ENCODE data around the gene RAB11FIP3. TPM values are rescaled to one million over a fixed set of nuclear protein-coding genes. Genes with fewer than 3 reads are reported as not detected.

Gene RAB11FIP3
- polyA plus RNA-seq, 4 donors = 72.9 to 144 (median 109) TPM

GRCh38 chr16:389352-389751 lies 36.1 kb upstream of the RAB11FIP3 start:
- no peak for DNase-seq (ENCODE audit: low read depth in 4 of 4, low spot score in 2 of 4)

- DNase-seq (ENCODE audit: low read depth in 4 of 4, low spot score in 2 of 4) = no peak
Measured at GRCh38 chr16:391885-392335, 33.5 kb upstream of the RAB11FIP3 start.

GRCh38 chr16:392450-393030 lies 32.9 kb upstream of the RAB11FIP3 start:
- no peak for DNase-seq (ENCODE audit: low read depth in 4 of 4, low spot score in 2 of 4)

GRCh38 chr16:396199-396598 lies 29.2 kb upstream of the RAB11FIP3 start:
- DNase-seq (ENCODE audit: low read depth in 4 of 4, low spot score in 2 of 4) = no peak

- no peak for DNase-seq (ENCODE audit: low read depth in 4 of 4, low spot score in 2 of 4)
Measured at GRCh38 chr16:396605-397004, 28.8 kb upstream of the RAB11FIP3 start.

- DNase-seq (ENCODE audit: low read depth in 4 of 4, low spot score in 2 of 4) = no peak
Measured at GRCh38 chr16:397135-397661, 28.3 kb upstream of the RAB11FIP3 start, which contains the start of gene NME4. Gene NME4 (plus strand): TSS chr16:397199. CDS start chr16:397223, 24 bp downstream.

DNA sequence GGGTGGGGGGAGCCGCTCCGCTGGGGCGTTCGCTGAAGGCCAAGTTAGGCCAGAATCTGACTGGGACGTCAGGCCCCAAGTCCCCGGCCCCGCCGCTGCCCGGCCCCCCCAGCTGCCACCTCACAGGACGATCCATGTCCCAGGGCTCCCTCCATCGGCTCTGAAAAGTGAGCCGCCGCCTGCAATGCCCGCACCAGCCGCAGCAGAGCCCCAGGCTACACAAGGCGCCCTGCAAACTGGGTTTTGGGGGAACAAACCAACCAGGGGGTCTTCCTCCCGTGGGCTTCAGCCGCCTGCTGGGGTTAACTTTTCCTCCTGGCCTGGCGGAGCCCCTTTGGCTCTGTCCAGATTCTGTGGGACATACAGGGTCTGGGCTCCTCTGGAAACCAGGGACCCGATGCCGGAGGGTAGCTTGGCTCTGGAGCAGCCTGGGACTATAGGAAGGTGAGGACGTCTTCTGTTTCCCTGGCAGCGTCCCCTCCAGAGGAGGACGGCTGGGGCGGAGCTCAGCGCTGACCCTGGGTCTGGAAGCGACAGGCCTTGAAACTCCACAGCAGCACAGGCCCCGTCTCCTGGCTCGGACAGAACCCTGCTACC lies 27.6 kb upstream of the RAB11FIP3 start:
- no peak for DNase-seq (ENCODE audit: low read depth in 4 of 4, low spot score in 2 of 4)

DNA sequence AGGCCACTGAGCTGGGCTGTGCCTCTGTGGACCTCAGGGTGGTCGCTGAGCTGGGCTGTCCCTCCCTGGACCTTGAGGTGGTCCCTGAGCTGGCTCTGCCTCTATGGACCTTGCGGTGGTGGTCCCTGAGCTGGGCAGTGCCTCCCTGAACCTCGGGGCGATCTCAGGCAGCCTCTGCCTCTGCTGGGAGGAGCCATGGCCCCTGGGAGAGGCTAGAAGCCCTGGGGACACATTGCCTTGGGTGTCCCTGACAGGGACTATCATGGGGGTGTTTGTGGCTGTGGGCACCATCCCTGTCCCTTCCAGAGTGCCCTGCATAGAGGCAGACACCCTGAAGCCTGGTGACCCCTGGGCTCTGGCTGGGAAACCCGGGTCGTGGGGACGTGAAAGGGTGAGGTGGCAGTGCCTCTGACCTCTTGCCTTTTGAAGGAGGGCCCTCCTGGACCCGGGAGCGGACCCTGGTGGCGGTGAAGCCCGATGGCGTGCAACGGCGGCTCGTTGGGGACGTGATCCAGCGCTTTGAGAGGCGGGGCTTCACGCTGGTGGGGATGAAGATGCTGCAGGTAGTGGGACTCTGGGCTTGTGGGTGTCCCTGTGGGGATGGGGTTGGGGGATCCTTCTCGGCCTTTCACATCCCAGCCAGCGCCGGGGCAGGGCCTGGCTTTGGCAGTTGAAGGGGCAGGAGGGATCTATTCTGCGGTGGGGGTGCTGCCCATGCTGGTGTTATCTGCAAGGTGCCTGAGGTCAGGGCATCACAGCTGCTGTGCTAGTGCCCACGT lies 26.7 kb upstream of the RAB11FIP3 start:
- no peak for DNase-seq (ENCODE audit: low read depth in 4 of 4, low spot score in 2 of 4)

- DNase-seq (ENCODE audit: low read depth in 4 of 4, low spot score in 2 of 4) = no peak
Measured at GRCh38 chr16:399340-400019, 26.0 kb upstream of the RAB11FIP3 start.

- no peak for DNase-seq (ENCODE audit: low read depth in 4 of 4, low spot score in 2 of 4)
Measured at GRCh38 chr16:400061-400591, 25.3 kb upstream of the RAB11FIP3 start.

DNA sequence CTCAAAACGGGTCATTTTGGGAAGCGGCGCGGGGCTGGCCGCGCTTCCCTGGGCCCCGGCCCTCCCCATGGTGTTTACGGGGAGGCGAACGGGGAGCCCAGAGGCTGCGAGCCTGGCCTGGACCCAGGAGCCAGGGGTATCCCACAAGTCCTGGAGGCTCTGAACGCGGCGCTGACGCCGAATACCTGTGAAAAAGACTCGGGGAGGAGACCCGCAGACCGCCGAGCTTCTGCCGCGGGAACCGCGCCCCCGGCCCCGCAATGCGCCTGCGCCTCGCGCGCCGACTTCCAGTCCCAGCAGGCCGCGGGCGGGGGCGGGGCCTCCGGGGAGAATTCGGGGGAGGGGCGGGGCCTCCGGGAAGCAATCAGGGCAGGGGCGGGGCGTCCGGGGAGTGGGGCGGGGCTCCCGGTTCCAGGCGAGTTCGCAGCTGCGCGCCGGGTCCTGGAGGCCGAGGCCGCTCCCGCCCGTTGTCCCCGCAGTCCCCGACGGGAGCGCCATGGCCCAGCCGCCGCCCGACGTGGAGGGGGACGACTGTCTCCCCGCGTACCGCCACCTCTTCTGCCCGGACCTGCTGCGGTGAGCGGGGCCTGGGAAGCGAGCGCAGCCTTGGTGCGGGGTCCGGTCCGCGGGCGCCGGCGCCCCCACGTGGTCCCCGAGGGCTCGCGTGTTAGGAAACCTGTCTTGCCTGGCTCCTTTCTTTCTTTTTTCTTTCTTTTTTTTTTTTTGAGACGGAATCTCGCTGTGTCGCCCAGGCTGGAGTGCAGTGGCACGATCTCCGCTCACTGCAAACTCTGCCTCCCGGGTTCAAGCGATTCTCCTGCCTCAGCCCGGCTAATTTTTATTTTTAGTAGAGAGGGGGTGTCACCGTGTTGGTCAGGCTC lies 23.7 kb upstream of the RAB11FIP3 start, which contains the start of gene DECR2:
DECR2 (plus strand) TSS at position 418 of the 881 bp plus-strand sequence; CDS start at position 497, 79 bp downstream.
- peak in 3 of 4 donors; percentile 80 to 84 (median 81) for DNase-seq (ENCODE audit: low read depth in 4 of 4, low spot score in 2 of 4)

- no peak for DNase-seq (ENCODE audit: low read depth in 4 of 4, low spot score in 2 of 4)
Measured at GRCh38 chr16:404971-405486, 20.4 kb upstream of the RAB11FIP3 start.

GRCh38 chr16:405548-406506 lies 19.6 kb upstream of the RAB11FIP3 start:
- no peak for DNase-seq (ENCODE audit: low read depth in 4 of 4, low spot score in 2 of 4)

DNA sequence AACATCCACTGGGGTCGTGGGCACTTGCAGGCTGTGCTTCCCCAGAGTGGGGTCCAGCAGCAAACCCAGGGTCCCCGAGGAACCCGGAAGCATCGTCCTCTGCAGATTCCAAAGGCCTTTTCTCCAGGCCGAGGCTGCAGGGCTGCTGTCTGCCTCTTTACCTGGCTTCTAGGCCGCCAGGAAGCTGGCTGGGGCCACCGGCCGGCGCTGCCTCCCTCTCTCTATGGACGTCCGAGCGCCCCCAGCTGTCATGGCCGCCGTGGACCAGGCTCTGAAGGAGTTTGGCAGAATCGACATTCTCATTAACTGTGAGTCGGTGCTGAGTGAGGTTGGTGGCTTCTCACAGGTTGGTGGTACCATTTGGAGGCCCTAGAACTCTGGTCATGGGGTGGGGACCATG lies 18.2 kb upstream of the RAB11FIP3 start:
- no peak for DNase-seq (ENCODE audit: low read depth in 4 of 4, low spot score in 2 of 4)

DNA sequence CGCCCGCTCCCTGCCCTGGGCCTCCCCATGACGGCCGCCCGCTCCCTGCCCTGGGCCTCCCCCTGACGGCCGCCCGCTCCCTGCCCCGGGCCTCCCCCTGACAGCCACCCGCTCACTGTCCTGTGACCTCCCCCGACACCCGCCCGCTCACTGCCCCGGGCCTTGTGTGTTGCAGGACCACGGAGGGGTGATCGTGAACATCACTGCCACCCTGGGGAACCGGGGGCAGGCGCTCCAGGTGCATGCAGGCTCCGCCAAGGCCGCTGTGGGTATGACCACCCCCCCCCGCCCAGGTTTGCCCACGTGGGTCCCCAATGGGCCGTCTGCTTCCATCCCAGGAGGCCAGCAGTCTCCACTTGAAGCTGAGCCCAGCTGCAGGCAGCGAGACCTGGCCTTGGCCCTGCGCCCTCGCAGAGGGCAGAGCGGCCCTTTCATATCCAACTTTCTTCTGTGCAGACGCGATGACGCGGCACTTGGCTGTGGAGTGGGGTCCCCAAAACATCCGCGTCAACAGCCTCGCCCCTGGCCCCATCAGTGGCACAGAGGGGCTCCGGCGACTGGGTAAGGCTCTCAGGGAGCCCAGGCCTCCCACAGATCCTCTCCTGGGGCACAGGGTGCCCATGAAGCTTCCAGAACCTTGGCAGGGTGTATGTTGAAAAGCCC lies 14.8 kb upstream of the RAB11FIP3 start:
- no peak for DNase-seq (ENCODE audit: low read depth in 4 of 4, low spot score in 2 of 4)

DNA sequence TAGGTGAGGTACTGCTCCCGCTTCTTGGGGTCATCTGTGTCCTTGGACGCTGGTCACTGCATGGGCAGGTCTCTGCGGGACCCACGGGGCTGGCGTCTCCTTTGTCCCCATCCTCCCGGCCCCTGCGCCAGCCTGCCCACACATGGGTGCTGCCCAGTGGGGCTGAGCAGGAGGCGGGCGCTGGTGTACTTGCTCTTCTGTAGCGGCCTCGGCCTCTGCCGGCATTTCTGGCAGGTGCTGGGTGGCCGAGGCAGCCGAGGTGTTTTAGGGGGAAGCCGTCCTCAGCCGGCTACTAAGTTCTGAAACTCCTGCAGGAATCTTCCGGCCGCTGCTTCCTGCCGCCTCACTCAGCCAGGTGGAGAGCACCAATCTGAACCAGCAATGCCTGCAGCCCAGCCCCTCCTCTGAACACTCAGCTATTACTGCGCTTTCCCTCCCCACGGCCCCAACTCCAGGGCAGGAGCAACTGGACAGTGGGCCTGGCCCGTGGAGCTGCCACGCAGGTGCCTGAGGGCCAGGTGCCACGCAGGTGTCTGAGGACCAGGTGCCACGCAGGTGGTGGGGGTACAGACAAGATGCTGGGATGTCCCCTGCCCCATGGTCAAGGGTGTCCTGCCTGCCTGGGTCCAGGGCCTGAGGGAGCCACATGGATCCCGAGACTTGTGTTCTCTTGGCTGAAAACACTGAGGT lies 13.7 kb upstream of the RAB11FIP3 start:
- no peak for DNase-seq (ENCODE audit: low read depth in 4 of 4, low spot score in 2 of 4)

Data from left renal cortex interstitium (tissue), 4 donors.